VCaP (cell line): ENCODE results near the gene FAM184B.
A peak's percentile ranks its signal among the peaks of the same experiment; 100 is the strongest.

Experiments used
- H3K27ac ChIP-seq: fragments of 450-650 bp; 2 replicates; pipeline ENCODE4 v1.5.1; 2017
- CTCF ChIP-seq: fragments of 450-650 bp; conservative IDR thresholded peaks from 2 replicates; pipeline ENCODE4 v1.5.1; 2017; ENCODE audit warnings: mild to moderate bottlenecking, moderate library complexity

FAM184B gene

GRCh38 chr4:17794730-17795129, 13.3 kb upstream of the FAM184B start:
- TF ChIP-seq CTCF = no peak
- H3K27ac ChIP-seq = no peak overlapping the region

- no peak for TF ChIP-seq CTCF
- H3K27ac ChIP-seq = no peak overlapping the region
These were observed 7.5 kb upstream of the FAM184B start for GRCh38 chr4:17788956-17789355.

GRCh38 chr4:17787315-17787714, 5.9 kb upstream of the FAM184B start:
- no peak overlapping the region for H3K27ac ChIP-seq
- no peak for TF ChIP-seq CTCF

GRCh38 chr4:17786567-17786966, 5.1 kb upstream of the FAM184B start:
- H3K27ac ChIP-seq = no peak overlapping the region
- no peak for TF ChIP-seq CTCF

GRCh38 chr4:17785858-17786257, 4.4 kb upstream of the FAM184B start:
- TF ChIP-seq CTCF = peak; percentile 68
- H3K27ac ChIP-seq = no peak overlapping the region

- peak overlapping the region; percentile 44; the same call in 1 of the 2 replicates for H3K27ac ChIP-seq
- no peak for TF ChIP-seq CTCF
These were observed 721 bp downstream of the FAM184B start for GRCh38 chr4:17780501-17781299.

DNA sequence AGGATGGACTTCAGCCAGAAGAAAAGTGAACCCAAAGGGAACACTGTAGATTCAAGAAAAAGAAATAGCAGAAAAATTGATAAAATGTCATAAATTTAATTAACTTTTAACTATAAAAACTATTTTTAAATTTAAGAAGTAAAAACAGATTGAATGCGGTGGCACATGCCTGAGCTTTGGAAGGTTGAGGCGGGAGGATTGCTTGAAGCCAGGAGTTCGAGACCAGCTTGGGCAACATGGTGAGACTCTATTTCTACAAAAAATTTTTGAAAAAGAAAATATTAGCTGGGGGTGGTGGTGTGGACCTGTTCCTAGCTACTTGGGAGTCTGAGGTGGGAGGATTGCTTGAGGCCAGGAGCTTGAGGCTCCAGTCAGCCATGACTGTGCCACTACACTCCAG, 3.0 kb downstream of the FAM184B start:
- H3K27ac ChIP-seq = no peak overlapping the region
- TF ChIP-seq CTCF = no peak
